ENCODE results near the gene HSF2BP. TPM values are rescaled to one million over a fixed set of nuclear protein-coding genes. Genes with fewer than 3 reads are reported as not detected.
"Not testable (repeated sequence)": the region's sequence is repeated elsewhere in the genome, so short reads cannot be mapped to it uniquely, and the experiment has no call there.

The HSF2BP gene
- total RNA-seq, 3 donors from 2014 or later, result 0.32 to 0.48 (median 0.47) TPM

GRCh38 chr21:43684424-43684823, 25.1 kb upstream of the HSF2BP start:
- no peak overlapping the region for H3K4me3 ChIP-seq
- DNase-seq (no peak), ATAC-seq (no peak)
- intact Hi-C loops (cut with DNase I, micrococcal nuclease), result no loop called here
- H3K9me3 ChIP-seq, result no peaks in the 10 kb centered on the region
- H3K4me1 ChIP-seq (ENCODE audit: low read depth), result no peaks in the 10 kb centered on the region
- no peak for TF ChIP-seq CTCF (IDR thresholded peaks at IDR 0.05)
- H3K36me3 ChIP-seq (ENCODE audit: low read depth), result no peaks in the 10 kb centered on the region

GRCh38 chr21:43681650-43682049, 22.4 kb upstream of the HSF2BP start:
- no peak for DNase-seq
- no peak for TF ChIP-seq CTCF (IDR thresholded peaks at IDR 0.05)
- intact Hi-C loops (cut with DNase I, micrococcal nuclease), result no loop called here
- no peaks in the 10 kb centered on the region for H3K9me3 ChIP-seq
- H3K36me3 ChIP-seq (ENCODE audit: low read depth), result no peaks in the 10 kb centered on the region
- no peaks in the 10 kb centered on the region for H3K4me1 ChIP-seq (ENCODE audit: low read depth)
- H3K4me3 ChIP-seq, result no peak overlapping the region
- no peak for ATAC-seq

GRCh38 chr21:43680421-43680820, 21.1 kb upstream of the HSF2BP start:
- intact Hi-C loops (cut with DNase I, micrococcal nuclease); H3K4me3 ChIP-seq; H3K36me3 ChIP-seq (ENCODE audit: low read depth); DNase-seq; ATAC-seq; H3K9me3 ChIP-seq; H3K4me1 ChIP-seq (ENCODE audit: low read depth): not testable (repeated sequence)

GRCh38 chr21:43679951-43680350, 20.7 kb upstream of the HSF2BP start:
- H3K9me3 ChIP-seq, result no peaks in the 10 kb centered on the region
- no peaks in the 10 kb centered on the region for H3K4me1 ChIP-seq (ENCODE audit: low read depth)
- no peak for ATAC-seq
- no peak overlapping the region for H3K4me3 ChIP-seq
- DNase-seq, result no peak
- no peaks in the 10 kb centered on the region for H3K36me3 ChIP-seq (ENCODE audit: low read depth)
- intact Hi-C loops (cut with DNase I, micrococcal nuclease), result no loop called here
- no peak for TF ChIP-seq CTCF (IDR thresholded peaks at IDR 0.05)

GRCh38 chr21:43676391-43676790, 17.1 kb upstream of the HSF2BP start:
- no peak overlapping the region for H3K4me3 ChIP-seq
- TF ChIP-seq CTCF (IDR thresholded peaks at IDR 0.05), result no peak
- DNase-seq (no peak), ATAC-seq (no peak)
- H3K4me1 ChIP-seq (ENCODE audit: low read depth), result no peaks in the 10 kb centered on the region
- intact Hi-C loops (cut with DNase I, micrococcal nuclease), result no loop called here
- H3K36me3 ChIP-seq (ENCODE audit: low read depth), result no peaks in the 10 kb centered on the region
- no peaks in the 10 kb centered on the region for H3K9me3 ChIP-seq

- Histone ChIP-seq H3K36me3 (ENCODE audit: low read depth) (no peaks in the 10 kb centered on the region), H3K4me3 (no peak overlapping the region), H3K4me1 (ENCODE audit: low read depth) (no peaks in the 10 kb centered on the region), H3K9me3 (no peaks in the 10 kb centered on the region)
- DNase-seq (no peak), ATAC-seq (no peak)
- TF ChIP-seq CTCF (IDR thresholded peaks at IDR 0.05), result no peak
- intact Hi-C loops (cut with DNase I, micrococcal nuclease), result no loop called here
Measured at GRCh38 chr21:43675871-43676270, 16.6 kb upstream of the HSF2BP start.
